Activated CD8-positive, alpha-beta memory T cell treated with anti-CD3 and anti-CD28 coated beads for 36 hours (primary cell): ENCODE results near the gene EDC4. TPM values are rescaled to one million over a fixed set of nuclear protein-coding genes. Genes with fewer than 3 reads are reported as not detected.

ENCODE experiments used
- total RNA-seq, 2 experiments: library from RNA; stranded (reverse); gene quantifications; one replicate each; pipeline ENCODE4 v1.2.3, GENCODE V29; 2021

The EDC4 gene
- total RNA-seq, 2 experiments from 2014 or later = 102 to 104 TPM

Other genes starting within 250 kb of the EDC4 start
- 100 to 1,000 TPM; 124 to 130 TPM for gene CARMIL2, start 227.9 kb upstream of the EDC4 start, total RNA-seq
- 10 to 100 TPM; 75.8 to 78.5 TPM for gene ACD, start 212.8 kb upstream of the EDC4 start, total RNA-seq
- 10 to 100 TPM; 17.4 to 18.3 TPM for gene PARD6A, start 212.1 kb upstream of the EDC4 start, total RNA-seq
- gene ENKD1, start 206.3 kb upstream of the EDC4 start, total RNA-seq = 10 to 100 TPM; 15.0 to 17.0 TPM
- 1 to 10 TPM; 1.7 to 2.0 TPM for gene C16orf86, start 206.2 kb upstream of the EDC4 start, total RNA-seq
- gene GFOD2, start 153.7 kb upstream of the EDC4 start, total RNA-seq = 10 to 100 TPM; 19.1 to 22.9 TPM
- gene RANBP10, start 66.5 kb upstream of the EDC4 start, total RNA-seq = 10 to 100 TPM; 18.0 to 18.7 TPM
- gene TSNAXIP1, start 66.2 kb upstream of the EDC4 start, total RNA-seq = 1 to 10 TPM in 1 of 2 experiments, under 1 TPM in 1; 0.84 to 1.7 TPM
- 10 to 100 TPM; 53.4 to 53.9 TPM for gene THAP11, start 30.7 kb upstream of the EDC4 start, total RNA-seq
- gene NUTF2, start 26.1 kb upstream of the EDC4 start, total RNA-seq = 100 to 1,000 TPM; 176 to 179 TPM
- gene CENPT, start 25.4 kb upstream of the EDC4 start, total RNA-seq = 10 to 100 TPM; 49.3 to 50.7 TPM
- 1 to 10 TPM in 1 of 2 experiments, under 1 TPM in 1; 0.59 to 1.1 TPM for gene NRN1L, start 11.8 kb downstream of the EDC4 start, total RNA-seq
- 10 to 100 TPM; 13.4 to 14.7 TPM for gene PSKH1, start 20.2 kb downstream of the EDC4 start, total RNA-seq
- 1 to 10 TPM; 2.7 to 4.5 TPM for gene CTRL, start 58.8 kb downstream of the EDC4 start, total RNA-seq
- 100 to 1,000 TPM; 176 to 185 TPM for gene PSMB10, start 63.8 kb downstream of the EDC4 start, total RNA-seq
- gene LCAT, start 71.1 kb downstream of the EDC4 start, total RNA-seq = 10 to 100 TPM; 14.3 to 15.1 TPM
- 10 to 100 TPM; 42.6 to 44.4 TPM for gene SLC12A4, start 95.6 kb downstream of the EDC4 start, total RNA-seq
- gene DPEP3, start 107.4 kb downstream of the EDC4 start, total RNA-seq = under 1 TPM; 0.17 to 0.40 TPM
- 1 to 10 TPM; 1.3 to 1.5 TPM for gene DPEP2, start 126.4 kb downstream of the EDC4 start, total RNA-seq
- gene DPEP2NB, start 142.9 kb downstream of the EDC4 start, total RNA-seq = not detected
- gene DDX28, start 150.2 kb downstream of the EDC4 start, total RNA-seq = 10 to 100 TPM; 27.5 to 28.8 TPM
- 10 to 100 TPM; 37.1 to 40.3 TPM for gene DUS2, start 150.2 kb downstream of the EDC4 start, total RNA-seq
- 10 to 100 TPM; 93.1 to 95.4 TPM for gene NFATC3, start 212.3 kb downstream of the EDC4 start, total RNA-seq